HEK293T (cell line): ENCODE results near the gene PAQR8.
"Not testable (repeated sequence)": the region's sequence is repeated elsewhere in the genome, so short reads cannot be mapped to it uniquely, and the experiment has no call there.

ENCODE experiments used
- CTCF ChIA-PET: fragments of 350-600 bp; formaldehyde crosslinking; extraction: SDS; loops from one replicate; lab custom pipeline; 2021; ENCODE audit warnings: antibody characterized with exemption, inconsistent platforms; lab: Yijun Ruan, JAX
- POLR2A ChIA-PET: fragments of 350-600 bp; formaldehyde crosslinking; extraction: SDS; loops from one replicate; lab custom pipeline; 2020; ENCODE audit warnings: antibody characterized with exemption, inconsistent platforms; lab: Yijun Ruan, JAX
- DNase-seq: peaks from one replicate; pipeline ENCODE4 v3.0.0; 2012; ENCODE audit warnings: mixed read lengths; ENCODE audit errors: extremely low spot score
- ARNT ChIP-seq: fragments of 450-650 bp; IDR thresholded peaks from 2 replicates; pipeline ENCODE4 v1.6.1; 2017; ENCODE audit warnings: mild to moderate bottlenecking
- BHLHE40 ChIP-seq: fragments of 450-650 bp; IDR thresholded peaks from 2 replicates; pipeline ENCODE4 v1.6.1; 2016; ENCODE audit warnings: mild to moderate bottlenecking, moderate library complexity, borderline replicate concordance
- CTBP1 ChIP-seq: fragments of 450-650 bp; IDR thresholded peaks from 2 replicates; pipeline ENCODE4 v1.6.1; 2016; ENCODE audit warnings: borderline replicate concordance
- ELF4 ChIP-seq: fragments of 450-650 bp; IDR thresholded peaks from 2 replicates; pipeline ENCODE4 v1.6.1; 2017; ENCODE audit warnings: antibody characterized with exemption
- FOXA1 ChIP-seq: fragments of 450-650 bp; IDR thresholded peaks from 2 replicates; pipeline ENCODE4 v1.6.1; 2016; ENCODE audit warnings: mild to moderate bottlenecking
- FOXK2 ChIP-seq: fragments of 450-650 bp; IDR thresholded peaks from 2 replicates; pipeline ENCODE4 v1.6.1; 2016; ENCODE audit warnings: mild to moderate bottlenecking
- FOXM1 ChIP-seq: fragments of 450-650 bp; IDR thresholded peaks from 2 replicates; pipeline ENCODE4 v1.6.1; 2017; ENCODE audit warnings: mild to moderate bottlenecking, borderline replicate concordance
- HDGF ChIP-seq: fragments of 450-650 bp; IDR thresholded peaks from 2 replicates; pipeline ENCODE4 v1.6.1; 2017; ENCODE audit warnings: antibody characterized with exemption, borderline replicate concordance
- L3MBTL2 ChIP-seq: fragments of 450-650 bp; conservative IDR thresholded peaks from 2 replicates; pipeline ENCODE4 v1.6.1; 2016; ENCODE audit warnings: mild to moderate bottlenecking
- LEF1 ChIP-seq: fragments of 450-650 bp; IDR thresholded peaks from 2 replicates; pipeline ENCODE4 v1.6.1; 2017; ENCODE audit warnings: mild to moderate bottlenecking, borderline replicate concordance
- NFRKB ChIP-seq: fragments of 450-650 bp; IDR thresholded peaks from 2 replicates; pipeline ENCODE4 v1.6.1; 2016; ENCODE audit warnings: mild to moderate bottlenecking, moderate library complexity
- PKNOX1 ChIP-seq: fragments of 450-650 bp; IDR thresholded peaks from 2 replicates; pipeline ENCODE4 v1.6.1; 2016
- SP1 ChIP-seq: fragments of 450-650 bp; IDR thresholded peaks from 2 replicates; pipeline ENCODE4 v1.6.1; 2017
- SUZ12 ChIP-seq: fragments of 450-650 bp; IDR thresholded peaks from 2 replicates; pipeline ENCODE4 v1.6.1; 2016; ENCODE audit warnings: mild to moderate bottlenecking
- TARDBP ChIP-seq: fragments of 450-650 bp; IDR thresholded peaks from 2 replicates; pipeline ENCODE4 v1.6.1; 2016
- ZNF384 ChIP-seq: fragments of 450-650 bp; IDR thresholded peaks from 2 replicates; pipeline ENCODE4 v1.6.1; 2016

PAQR8 gene

GRCh38 chr6:52423448-52423847, 61.5 kb downstream of the PAQR8 start:
- TF ChIP-seq PKNOX1, result no peak
- no peak for TF ChIP-seq HDGF
- no peak for TF ChIP-seq CTBP1
- CTCF ChIA-PET, result interaction anchor here (0.6 kb wide), 1 partner anchor 18 kb away, joined by 3 read pairs; no protein-coding TSS in a partner anchor
- POLR2A ChIA-PET, result no interaction called here
- DNase-seq, result no peak

GRCh38 chr6:52423971-52424381, 62.0 kb downstream of the PAQR8 start:
- CTCF ChIA-PET, result no interaction called here
- TF ChIP-seq FOXK2 (no peak), BHLHE40 (no peak), L3MBTL2 (no peak), LEF1 (no peak), NFRKB (no peak), ELF4 (no peak), TARDBP (no peak), ARNT (no peak), HDGF (no peak), FOXA1 (no peak), ZNF384 (no peak)
- DNase-seq, result no peak
- POLR2A ChIA-PET, result no interaction called here

- CTCF ChIA-PET, result no interaction called here
- POLR2A ChIA-PET, result no interaction called here
- no peak for TF ChIP-seq FOXA1
- TF ChIP-seq TARDBP, result no peak
- no peak for TF ChIP-seq FOXM1
- TF ChIP-seq LEF1, result no peak
- no peak for TF ChIP-seq L3MBTL2
- TF ChIP-seq PKNOX1, result no peak
- no peak for TF ChIP-seq ZNF384
- TF ChIP-seq ELF4, result no peak
- no peak for TF ChIP-seq ARNT
- TF ChIP-seq NFRKB, result no peak
- TF ChIP-seq FOXK2, result no peak
- no peak for TF ChIP-seq SUZ12
- no peak for TF ChIP-seq SP1
- no peak for TF ChIP-seq CTBP1
- no peak for TF ChIP-seq HDGF
- no peak for TF ChIP-seq BHLHE40
- no peak for DNase-seq
Measured at GRCh38 chr6:52424513-52424912, 62.6 kb downstream of the PAQR8 start.

- POLR2A ChIA-PET, result no interaction called here
Measured at GRCh38 chr6:52426667-52427066, 64.7 kb downstream of the PAQR8 start.

GRCh38 chr6:52433294-52433693, 71.3 kb downstream of the PAQR8 start:
- POLR2A ChIA-PET, result interaction anchor here (1.7 kb wide), 1 partner anchor 12 kb away, joined by 5 read pairs; no protein-coding TSS in a partner anchor
- CTCF ChIA-PET, DNase-seq: not testable (repeated sequence)

More at GRCh38 chr6:52426667-52427066, 64.7 kb downstream of the PAQR8 start:
- CTCF ChIA-PET, result no interaction called here
- TF ChIP-seq BHLHE40, result no peak
- TF ChIP-seq LEF1, result no peak
- TF ChIP-seq FOXA1, result no peak
- TF ChIP-seq FOXM1, result no peak
- no peak for TF ChIP-seq L3MBTL2
- no peak for TF ChIP-seq PKNOX1
- TF ChIP-seq SUZ12, result no peak
- no peak for TF ChIP-seq SP1
- TF ChIP-seq TARDBP, result no peak
- no peak for TF ChIP-seq HDGF
- TF ChIP-seq FOXK2, result no peak
- TF ChIP-seq ELF4, result no peak
- no peak for DNase-seq

- TF ChIP-seq CTBP1 (no peak), SP1 (no peak), FOXM1 (no peak), TARDBP (no peak), FOXA1 (no peak), ZNF384 (no peak), LEF1 (no peak), ARNT (no peak), FOXK2 (no peak), BHLHE40 (no peak), NFRKB (no peak), SUZ12 (no peak), PKNOX1 (no peak), ELF4 (no peak), L3MBTL2 (no peak), HDGF (no peak)
- CTCF ChIA-PET, result no interaction called here
- POLR2A ChIA-PET, result no interaction called here
- no peak for DNase-seq
Measured at GRCh38 chr6:52435345-52435744, 73.4 kb downstream of the PAQR8 start.
